Endothelial cell of umbilical vein (primary cell): ENCODE results near the gene CES4A.

Experiments
- CTCF ChIP-seq, 2 donors: IDR thresholded peaks; 1 replicate in 1 of 2; 2 replicates in 1 of 2; pipeline ENCODE4 v1.5.1; 2011; ENCODE audit warnings: low read length in 2 of 2, mild to moderate bottlenecking in 2 of 2, moderate library complexity in 2 of 2, control low read depth in 1 of 2, inconsistent platforms in 1 of 2, low read depth in 1 of 2; ENCODE audit not compliant: insufficient read depth in 1 of 2; ENCODE audit errors: extremely low read depth in 1 of 2
- EZH2 ChIP-seq: IDR thresholded peaks from 2 replicates; pipeline ENCODE4 v1.6.1; 2012; ENCODE audit warnings: borderline replicate concordance, low read depth, mild to moderate bottlenecking, moderate library complexity, low read length, inconsistent platforms; ENCODE audit not compliant: severe bottlenecking
- GATA2 ChIP-seq: IDR thresholded peaks from 2 replicates; pipeline ENCODE4 v1.7.0; 2011; ENCODE audit warnings: low read depth, mild to moderate bottlenecking, moderate library complexity, mixed read lengths, low read length; ENCODE audit not compliant: insufficient read length, insufficient read depth
- MAX ChIP-seq: IDR thresholded peaks from 2 replicates; pipeline ENCODE4 v1.6.1; 2011; ENCODE audit not compliant: insufficient read depth, insufficient read length
- MYC ChIP-seq: IDR thresholded peaks from one replicate; pipeline ENCODE4 v1.6.1; 2011; ENCODE audit warnings: mild to moderate bottlenecking, low read depth, low read length
- POLR2A ChIP-seq: IDR thresholded peaks from 2 replicates; pipeline ENCODE4 v1.6.1; 2012; ENCODE audit warnings: low read depth, mild to moderate bottlenecking, control low read depth, low read length
- POLR2AphosphoS5 ChIP-seq: IDR thresholded peaks from 2 replicates; pipeline ENCODE4 v1.6.1; 2012; ENCODE audit warnings: low read depth, mild to moderate bottlenecking, control low read depth, low read length, moderate library complexity; ENCODE audit not compliant: insufficient read depth

GRCh38 chr16:67043420-67043819, 55.0 kb downstream of the CES4A start:
- TF ChIP-seq CTCF (IDR thresholded peaks at IDR 0.05; ENCODE audit: extremely low read depth in 1 of 2, insufficient read depth in 1 of 2, low read depth in 1 of 2, low read length in 2 of 2) (no peak), POLR2AphosphoS5 (no peak), MAX (no peak), EZH2 (no peak), MYC (no peak), POLR2A (no peak), GATA2 (no peak)
